WTC11 (cell line): ENCODE measurements around the gene PDE11A. TPM values are rescaled to one million over a fixed set of nuclear protein-coding genes. Genes with fewer than 3 reads are reported as not detected.

Source experiments
- ATAC-seq: fragments of 200-7000 bp; cut with Tn5 transposase; 2 replicates; pipeline ENCODE4 v1.10.0; 2021; ENCODE audit warnings: mild to moderate bottlenecking, moderate library complexity
- CTCF ChIA-PET: fragments of 300-600 bp; sonication (Branson Sonifier 250); formaldehyde crosslinking; loops from one replicate; lab custom pipeline; 2021; ENCODE audit warnings: antibody characterized with exemption; lab: Charles Lee
- POLR2A ChIA-PET: fragments of 350-600 bp; sonication (Branson Sonifier 250); formaldehyde crosslinking; loops from one replicate; lab custom pipeline; 2021; ENCODE audit warnings: antibody characterized with exemption; lab: Charles Lee
- DNase-seq: peaks from one replicate; pipeline ENCODE4 v3.0.0; 2021; ENCODE audit warnings: low spot score
- H3K27ac Mint-ChIP-seq: 2 replicates; pipeline ENCODE4 v1.8.0; 2021; ENCODE audit warnings: mixed read lengths
- H3K27me3 Mint-ChIP-seq: 2 replicates; pipeline ENCODE4 v1.8.0; 2021; ENCODE audit warnings: low read depth, mild to moderate bottlenecking, moderate library complexity, mixed read lengths
- H3K36me3 Mint-ChIP-seq: 2 replicates; pipeline ENCODE4 v1.8.0; 2021; ENCODE audit warnings: mixed read lengths
- H3K4me1 Mint-ChIP-seq: 2 replicates; pipeline ENCODE4 v1.8.0; 2022; ENCODE audit warnings: mixed read lengths
- H3K4me3 Mint-ChIP-seq: 2 replicates; pipeline ENCODE4 v1.8.0; 2021; ENCODE audit warnings: mild to moderate bottlenecking, moderate library complexity, mixed read lengths
- H3K9me3 Mint-ChIP-seq: 2 replicates; pipeline ENCODE4 v1.8.0; 2021; ENCODE audit warnings: mixed read lengths
- ATF1 ChIP-seq: sonication (generic); formaldehyde crosslinking; IDR thresholded peaks from 2 replicates; pipeline ENCODE4 v1.8.1; 2023; ENCODE audit warnings: mild to moderate bottlenecking, moderate library complexity, missing genetic modification reagents
- CREM ChIP-seq: sonication (generic); formaldehyde crosslinking; IDR thresholded peaks from 2 replicates; pipeline ENCODE4 v1.8.1; 2022; ENCODE audit warnings: mild to moderate bottlenecking, missing genetic modification reagents, moderate library complexity
- ESRRA ChIP-seq: sonication (generic); formaldehyde crosslinking; IDR thresholded peaks from 2 replicates; pipeline ENCODE4 v1.8.1; 2022; ENCODE audit warnings: mild to moderate bottlenecking, missing genetic modification reagents, borderline replicate concordance
- GABPB1 ChIP-seq: sonication (generic); formaldehyde crosslinking; IDR thresholded peaks from 2 replicates; pipeline ENCODE4 v1.8.1; 2023; ENCODE audit warnings: mild to moderate bottlenecking, missing genetic modification reagents
- JAZF1 ChIP-seq: fragments of 250-450 bp; sonication (Bioruptor Pico); IDR thresholded peaks from 2 replicates; pipeline ENCODE4 v1.9.0; 2021; ENCODE audit warnings: moderate library complexity, mild to moderate bottlenecking, inconsistent platforms
- MXD4 ChIP-seq: fragments of 250-450 bp; sonication (Bioruptor Pico); IDR thresholded peaks from 2 replicates; pipeline ENCODE4 v1.8.0; 2021; ENCODE audit warnings: mild to moderate bottlenecking, moderate library complexity, borderline replicate concordance
- NFATC4 ChIP-seq: fragments of 250-450 bp; sonication (Bioruptor Pico); IDR thresholded peaks from 2 replicates; pipeline ENCODE4 v1.9.0; 2021; ENCODE audit warnings: mild to moderate bottlenecking
- NFE2L1 ChIP-seq: sonication (generic); formaldehyde crosslinking; IDR thresholded peaks from 2 replicates; pipeline ENCODE4 v1.8.1; 2023; ENCODE audit warnings: missing genetic modification reagents
- RORB ChIP-seq: fragments of 250-450 bp; sonication (Bioruptor Pico); IDR thresholded peaks from 2 replicates; pipeline ENCODE4 v1.9.0; 2021; ENCODE audit warnings: mild to moderate bottlenecking
- SMAD3 ChIP-seq: sonication (generic); formaldehyde crosslinking; IDR thresholded peaks from 2 replicates; pipeline ENCODE4 v1.8.0; 2022; ENCODE audit warnings: missing genetic modification reagents, mild to moderate bottlenecking, borderline replicate concordance
- ZNF121 ChIP-seq: sonication (generic); formaldehyde crosslinking; IDR thresholded peaks from 2 replicates; pipeline ENCODE4 v1.8.0; 2023; ENCODE audit warnings: missing genetic modification reagents
- ZNF232 ChIP-seq: sonication (generic); formaldehyde crosslinking; IDR thresholded peaks from 2 replicates; pipeline ENCODE4 v1.8.0; 2022; ENCODE audit warnings: mild to moderate bottlenecking, missing genetic modification reagents
- ZNF416 ChIP-seq: fragments of 250-450 bp; sonication (Bioruptor Pico); IDR thresholded peaks from 2 replicates; pipeline ENCODE4 v1.9.0; 2021; ENCODE audit warnings: mild to moderate bottlenecking, inconsistent platforms
- total RNA-seq: library from RNA; stranded (reverse); gene quantifications from 3 replicates; pipeline ENCODE4 v1.2.3, GENCODE V29; 2021
- TF ChIP-seq, protein P1 (sequence below): sonication (generic); formaldehyde crosslinking; IDR thresholded peaks from 2 replicates; pipeline ENCODE4 v1.8.1; 2022; ENCODE audit warnings: low read depth, mild to moderate bottlenecking, moderate library complexity, missing genetic modification reagents, borderline replicate concordance
- TF ChIP-seq, protein P2 (sequence below): sonication (generic); formaldehyde crosslinking; IDR thresholded peaks from 2 replicates; pipeline ENCODE4 v1.8.1; 2022; ENCODE audit warnings: low read depth, missing genetic modification reagents, borderline replicate concordance
- TF ChIP-seq, protein P3 (sequence below): fragments of 200-600 bp; IDR thresholded peaks from 2 replicates; pipeline ENCODE4 v1.8.0; 2022; ENCODE audit warnings: antibody characterized with exemption
- TF ChIP-seq, protein P4 (sequence below): sonication (generic); formaldehyde crosslinking; IDR thresholded peaks from 2 replicates; pipeline ENCODE4 v1.8.0; 2022; ENCODE audit warnings: mild to moderate bottlenecking, missing genetic modification reagents
- TF ChIP-seq, protein P5 (sequence below): fragments of 250-450 bp; sonication (Bioruptor Pico); IDR thresholded peaks from 2 replicates; pipeline ENCODE4 v1.8.0; 2021; ENCODE audit warnings: mild to moderate bottlenecking

Gene PDE11A
- total RNA-seq, 1 experiment from 2014 or later, result 0.13 TPM

DNA sequence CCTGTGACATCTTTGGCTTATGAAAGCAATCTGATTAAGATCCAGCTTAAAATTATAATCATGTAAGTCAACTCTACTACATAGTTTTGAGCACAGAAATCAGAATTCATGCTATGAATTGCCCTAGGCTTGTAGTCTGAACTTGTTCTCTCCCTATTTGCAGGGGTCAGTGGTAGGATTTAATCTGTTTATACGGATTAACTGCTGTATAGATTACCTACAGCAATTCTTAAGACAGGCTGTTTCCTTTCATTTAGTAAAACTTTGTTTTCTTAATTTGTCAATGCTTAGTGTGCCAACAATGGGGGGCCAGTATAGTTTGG is 287.9 kb downstream of the PDE11A start:
- Mint-ChIP-seq H3K4me1 (peaks cover 6% of the 10 kb centered on the region), H3K27me3 (peaks cover 2% of the 10 kb centered on the region; the same call in 1 of the 2 replicates), H3K36me3 (peaks cover 10% of the 10 kb centered on the region), H3K4me3 (no peak overlapping the region), H3K27ac (no peak overlapping the region), H3K9me3 (peaks cover 11% of the 10 kb centered on the region)
- TF ChIP-seq GABPB1 (CRISPR knock-in tag) (no peak), SMAD3 (CRISPR knock-in tag) (no peak), ZNF121 (CRISPR knock-in tag) (no peak), ZNF232 (no peak), NFATC4 (CRISPR knock-in tag) (no peak), RORB (CRISPR knock-in tag) (no peak), NFE2L1 (CRISPR knock-in tag) (no peak), CREM (CRISPR knock-in tag) (no peak), ZNF416 (CRISPR knock-in tag) (no peak), JAZF1 (CRISPR knock-in tag) (no peak), ESRRA (no peak)
- TF ChIP-seq, protein P1, sequence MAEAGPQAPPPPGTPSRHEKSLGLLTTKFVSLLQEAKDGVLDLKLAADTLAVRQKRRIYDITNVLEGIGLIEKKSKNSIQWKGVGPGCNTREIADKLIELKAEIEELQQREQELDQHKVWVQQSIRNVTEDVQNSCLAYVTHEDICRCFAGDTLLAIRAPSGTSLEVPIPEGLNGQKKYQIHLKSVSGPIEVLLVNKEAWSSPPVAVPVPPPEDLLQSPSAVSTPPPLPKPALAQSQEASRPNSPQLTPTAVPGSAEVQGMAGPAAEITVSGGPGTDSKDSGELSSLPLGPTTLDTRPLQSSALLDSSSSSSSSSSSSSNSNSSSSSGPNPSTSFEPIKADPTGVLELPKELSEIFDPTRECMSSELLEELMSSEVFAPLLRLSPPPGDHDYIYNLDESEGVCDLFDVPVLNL (CRISPR knock-in tag), result no peak
- TF ChIP-seq, protein P2, sequence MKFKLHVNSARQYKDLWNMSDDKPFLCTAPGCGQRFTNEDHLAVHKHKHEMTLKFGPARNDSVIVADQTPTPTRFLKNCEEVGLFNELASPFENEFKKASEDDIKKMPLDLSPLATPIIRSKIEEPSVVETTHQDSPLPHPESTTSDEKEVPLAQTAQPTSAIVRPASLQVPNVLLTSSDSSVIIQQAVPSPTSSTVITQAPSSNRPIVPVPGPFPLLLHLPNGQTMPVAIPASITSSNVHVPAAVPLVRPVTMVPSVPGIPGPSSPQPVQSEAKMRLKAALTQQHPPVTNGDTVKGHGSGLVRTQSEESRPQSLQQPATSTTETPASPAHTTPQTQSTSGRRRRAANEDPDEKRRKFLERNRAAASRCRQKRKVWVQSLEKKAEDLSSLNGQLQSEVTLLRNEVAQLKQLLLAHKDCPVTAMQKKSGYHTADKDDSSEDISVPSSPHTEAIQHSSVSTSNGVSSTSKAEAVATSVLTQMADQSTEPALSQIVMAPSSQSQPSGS (CRISPR knock-in tag), result no peak
- TF ChIP-seq, protein P3, sequence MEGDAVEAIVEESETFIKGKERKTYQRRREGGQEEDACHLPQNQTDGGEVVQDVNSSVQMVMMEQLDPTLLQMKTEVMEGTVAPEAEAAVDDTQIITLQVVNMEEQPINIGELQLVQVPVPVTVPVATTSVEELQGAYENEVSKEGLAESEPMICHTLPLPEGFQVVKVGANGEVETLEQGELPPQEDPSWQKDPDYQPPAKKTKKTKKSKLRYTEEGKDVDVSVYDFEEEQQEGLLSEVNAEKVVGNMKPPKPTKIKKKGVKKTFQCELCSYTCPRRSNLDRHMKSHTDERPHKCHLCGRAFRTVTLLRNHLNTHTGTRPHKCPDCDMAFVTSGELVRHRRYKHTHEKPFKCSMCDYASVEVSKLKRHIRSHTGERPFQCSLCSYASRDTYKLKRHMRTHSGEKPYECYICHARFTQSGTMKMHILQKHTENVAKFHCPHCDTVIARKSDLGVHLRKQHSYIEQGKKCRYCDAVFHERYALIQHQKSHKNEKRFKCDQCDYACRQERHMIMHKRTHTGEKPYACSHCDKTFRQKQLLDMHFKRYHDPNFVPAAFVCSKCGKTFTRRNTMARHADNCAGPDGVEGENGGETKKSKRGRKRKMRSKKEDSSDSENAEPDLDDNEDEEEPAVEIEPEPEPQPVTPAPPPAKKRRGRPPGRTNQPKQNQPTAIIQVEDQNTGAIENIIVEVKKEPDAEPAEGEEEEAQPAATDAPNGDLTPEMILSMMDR, result no peak
- TF ChIP-seq, protein P4, sequence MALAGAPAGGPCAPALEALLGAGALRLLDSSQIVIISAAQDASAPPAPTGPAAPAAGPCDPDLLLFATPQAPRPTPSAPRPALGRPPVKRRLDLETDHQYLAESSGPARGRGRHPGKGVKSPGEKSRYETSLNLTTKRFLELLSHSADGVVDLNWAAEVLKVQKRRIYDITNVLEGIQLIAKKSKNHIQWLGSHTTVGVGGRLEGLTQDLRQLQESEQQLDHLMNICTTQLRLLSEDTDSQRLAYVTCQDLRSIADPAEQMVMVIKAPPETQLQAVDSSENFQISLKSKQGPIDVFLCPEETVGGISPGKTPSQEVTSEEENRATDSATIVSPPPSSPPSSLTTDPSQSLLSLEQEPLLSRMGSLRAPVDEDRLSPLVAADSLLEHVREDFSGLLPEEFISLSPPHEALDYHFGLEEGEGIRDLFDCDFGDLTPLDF, result no peak
- POLR2A ChIA-PET, result no interaction called here
- ATAC-seq (no peak), DNase-seq (no peak)
- CTCF ChIA-PET, result interaction anchor here (0.9 to 1.7 kb wide), 2 partner anchors 12 to 15 kb away, joined by 3 to 5 read pairs; no protein-coding TSS in a partner anchor

DNA sequence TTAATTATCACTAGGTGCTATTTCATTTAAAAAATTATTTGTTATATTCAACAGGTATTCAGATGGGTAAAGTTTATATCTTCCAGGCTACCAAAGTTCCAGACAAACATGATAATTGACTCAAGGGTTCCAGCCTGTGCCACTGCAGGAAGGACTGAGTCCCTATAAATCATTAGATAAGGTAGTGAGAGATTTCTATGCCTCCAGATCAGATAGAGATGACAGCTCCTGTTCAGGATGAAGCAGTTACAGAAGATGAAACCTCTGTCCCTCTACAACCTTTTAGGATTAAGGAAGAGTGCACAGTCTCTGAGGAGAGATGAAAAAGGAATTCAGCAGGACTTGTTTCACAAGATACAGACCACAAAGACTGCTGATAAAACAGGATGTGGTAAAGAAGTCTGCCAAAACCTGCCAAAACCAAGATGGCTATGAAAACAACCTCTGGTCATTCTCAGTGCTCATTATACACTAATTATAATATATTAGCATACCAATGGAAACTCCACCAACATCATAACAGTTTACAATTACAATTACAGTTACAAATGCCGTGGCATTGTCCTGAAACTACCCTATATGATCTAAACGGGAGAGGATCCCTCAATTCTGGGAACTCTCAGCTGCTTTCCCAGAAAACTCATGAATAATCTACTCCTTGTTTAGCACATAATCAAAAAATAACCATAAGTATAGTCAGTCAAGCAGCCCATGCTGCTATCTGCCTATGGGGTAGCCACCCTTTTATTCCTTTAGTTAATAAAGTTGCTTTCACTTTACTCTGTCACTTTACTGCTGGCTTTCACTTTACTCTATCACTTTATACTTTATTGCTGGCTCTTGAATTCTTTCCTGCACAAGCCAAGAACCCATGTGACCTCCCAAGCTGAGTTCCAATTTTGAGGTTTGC is 288.5 kb downstream of the PDE11A start:
- no peak for ATAC-seq
- Mint-ChIP-seq H3K27ac (no peak overlapping the region), H3K36me3 (peaks cover 10% of the 10 kb centered on the region), H3K27me3 (peaks cover 2% of the 10 kb centered on the region; the same call in 1 of the 2 replicates), H3K9me3 (peaks cover 11% of the 10 kb centered on the region), H3K4me3 (no peak overlapping the region), H3K4me1 (peaks cover 6% of the 10 kb centered on the region)
- DNase-seq, result no peak
- TF ChIP-seq MXD4 (no peak), ZNF416 (CRISPR knock-in tag) (no peak), ATF1 (CRISPR knock-in tag) (no peak)
- TF ChIP-seq, protein P5, sequence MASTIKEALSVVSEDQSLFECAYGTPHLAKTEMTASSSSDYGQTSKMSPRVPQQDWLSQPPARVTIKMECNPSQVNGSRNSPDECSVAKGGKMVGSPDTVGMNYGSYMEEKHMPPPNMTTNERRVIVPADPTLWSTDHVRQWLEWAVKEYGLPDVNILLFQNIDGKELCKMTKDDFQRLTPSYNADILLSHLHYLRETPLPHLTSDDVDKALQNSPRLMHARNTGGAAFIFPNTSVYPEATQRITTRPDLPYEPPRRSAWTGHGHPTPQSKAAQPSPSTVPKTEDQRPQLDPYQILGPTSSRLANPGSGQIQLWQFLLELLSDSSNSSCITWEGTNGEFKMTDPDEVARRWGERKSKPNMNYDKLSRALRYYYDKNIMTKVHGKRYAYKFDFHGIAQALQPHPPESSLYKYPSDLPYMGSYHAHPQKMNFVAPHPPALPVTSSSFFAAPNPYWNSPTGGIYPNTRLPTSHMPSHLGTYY, result no peak
- ChIA-PET CTCF (interaction anchor here (0.9 to 1.7 kb wide), 2 partner anchors 12 to 15 kb away, joined by 3 to 5 read pairs; no protein-coding TSS in a partner anchor), POLR2A (no interaction called here)
